Thyroid gland (tissue), 4 donors: ENCODE data around the gene TMEM269.

ENCODE experiments used
- CTCF ChIP-seq, 6 experiments: fragments of 200-600 bp in 3 of 6; fragments of 450-650 bp in 3 of 6; sonication (generic) in 3 of 6; IDR thresholded peaks; one replicate each; pipeline ENCODE4 v1.5.1; 2016 to 2019; ENCODE audit warnings: antibody characterized with exemption in 6 of 6, mild to moderate bottlenecking in 2 of 6, inconsistent platforms in 1 of 6, moderate library complexity in 1 of 6
- POLR2A ChIP-seq, 2 donors: fragments of 450-650 bp; IDR thresholded peaks; one replicate each; pipeline ENCODE4 v1.6.1; 2017; ENCODE audit warnings: antibody characterized with exemption in 2 of 2, mild to moderate bottlenecking in 2 of 2, moderate library complexity in 1 of 2

GRCh38 chr1:42739753-42740700 lies 44.8 kb upstream of the TMEM269 start, which contains the start of gene CLDN19:
- no peak for TF ChIP-seq CTCF (IDR thresholded peaks at IDR 0.05)
- TF ChIP-seq POLR2A (IDR thresholded peaks at IDR 0.05) = no peak
